ENCODE results near the gene RXRA.

- no peak for TF ChIP-seq CTCF (IDR thresholded peaks at IDR 0.05)
- TF ChIP-seq EZH2 (IDR thresholded peaks at IDR 0.05; ENCODE audit: borderline replicate concordance, insufficient read depth, low read depth, low read length, poor library complexity, severe bottlenecking) = no peak
Observed at GRCh38 chr9:134460896-134461295, 134.6 kb downstream of the RXRA start.
